NCI-H82 treated with DMSO at 0.1 percent for 48 hours (cell line): ENCODE measurements around the gene ZNF724.
"Not testable (repeated sequence)": the region's sequence is repeated elsewhere in the genome, so short reads cannot be mapped to it uniquely, and the experiment has no call there.

Experiments
- DNase-seq: peaks from one replicate; lab custom pipeline; 2025; ENCODE audit not compliant: unreplicated experiment; lab: John Stamatoyannopoulos, UW

Gene ZNF724

GRCh38 chr19:23249911-23250649, at the start of gene ZNF724:
Gene ZNF724 (minus strand): TSS chr19:23250394. CDS start chr19:23250242, 152 bp downstream.
- peak; percentile 94 for DNase-seq

GRCh38 chr19:23294141-23294540, 43.9 kb upstream of the ZNF724 start:
- DNase-seq, result no peak

GRCh38 chr19:23289966-23290365, 39.8 kb upstream of the ZNF724 start:
- DNase-seq, result not testable (repeated sequence)

GRCh38 chr19:23287620-23288019, 37.4 kb upstream of the ZNF724 start:
- no peak for DNase-seq

- DNase-seq, result no peak
Observed at GRCh38 chr19:23286477-23286876, 36.3 kb upstream of the ZNF724 start.

GRCh38 chr19:23285948-23286347, 35.8 kb upstream of the ZNF724 start:
- DNase-seq, result no peak

- not testable (repeated sequence) for DNase-seq
Observed at GRCh38 chr19:23285326-23285725, 35.1 kb upstream of the ZNF724 start.

- no peak for DNase-seq
Observed at GRCh38 chr19:23283925-23284324, 33.7 kb upstream of the ZNF724 start.

- no peak for DNase-seq
Observed at GRCh38 chr19:23281663-23282276, 31.6 kb upstream of the ZNF724 start.

- DNase-seq, result not testable (repeated sequence)
Observed at GRCh38 chr19:23278118-23278517, 27.9 kb upstream of the ZNF724 start.

GRCh38 chr19:23273590-23274412, 23.6 kb upstream of the ZNF724 start:
- DNase-seq, result peak; percentile 92

GRCh38 chr19:23273022-23273589, 22.9 kb upstream of the ZNF724 start:
- no peak for DNase-seq

- no peak for DNase-seq
Observed at GRCh38 chr19:23263870-23264590, 13.8 kb upstream of the ZNF724 start.

- DNase-seq, result no peak
Observed at GRCh38 chr19:23263396-23263795, 13.2 kb upstream of the ZNF724 start.

GRCh38 chr19:23262920-23263319, 12.7 kb upstream of the ZNF724 start:
- DNase-seq, result no peak

- DNase-seq, result no peak
Observed at GRCh38 chr19:23261496-23262020, 11.4 kb upstream of the ZNF724 start.

- DNase-seq, result no peak
Observed at GRCh38 chr19:23260956-23261355, 10.8 kb upstream of the ZNF724 start.

- DNase-seq, result no peak
Observed at GRCh38 chr19:23259961-23260360, 9.8 kb upstream of the ZNF724 start.

- DNase-seq, result no peak
Observed at GRCh38 chr19:23255700-23256099, 5.5 kb upstream of the ZNF724 start.

GRCh38 chr19:23254141-23254910, 4.1 kb upstream of the ZNF724 start:
- DNase-seq, result no peak
